ENCODE data around the gene TSPAN9. TPM values are rescaled to one million over a fixed set of nuclear protein-coding genes. Genes with fewer than 3 reads are reported as not detected.

The TSPAN9 gene
- total RNA-seq, 1 experiment from 2014 or later, result 35.5 TPM

DNA sequence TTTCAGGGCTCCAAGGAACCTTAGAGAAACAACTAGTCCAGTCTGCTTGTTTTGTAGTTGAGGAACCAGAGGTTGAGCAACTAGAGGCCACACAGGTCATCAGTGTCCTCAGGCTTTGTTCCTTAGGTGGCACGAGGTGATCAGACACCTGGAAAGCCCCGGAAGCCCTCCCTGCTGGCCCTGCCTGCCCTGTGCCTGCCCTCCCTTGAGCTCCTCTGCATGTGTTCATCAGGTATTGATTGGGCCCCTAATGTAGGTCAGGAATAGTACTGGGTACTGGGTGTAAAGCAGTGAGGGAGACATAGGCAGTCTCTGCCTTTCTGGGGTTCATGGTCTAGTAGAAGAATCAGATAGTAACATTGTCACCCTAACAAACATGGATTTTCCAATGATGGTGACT, 114.3 kb downstream of the TSPAN9 start:
- Histone ChIP-seq H3K9me3 (ENCODE audit: low read depth, low read length, poor library complexity, severe bottlenecking) (no peaks in the 10 kb centered on the region), H3K27me3 (replicated peaks; ENCODE audit: insufficient read depth, low read depth, low read length, poor library complexity) (no peaks in the 10 kb centered on the region), H3K27ac (ENCODE audit: low read depth, low read length, poor library complexity, severe bottlenecking) (no peak overlapping the region), H3K36me3 (ENCODE audit: insufficient read depth, low read length, poor library complexity, severe bottlenecking) (no peaks in the 10 kb centered on the region), H3K4me3 (ENCODE audit: low read depth, low read length, poor library complexity, severe bottlenecking) (no peak overlapping the region), H3K4me1 (ENCODE audit: insufficient read depth, low read length, poor library complexity, severe bottlenecking) (peaks cover 9% of the 10 kb centered on the region)
- TF ChIP-seq, protein P1, sequence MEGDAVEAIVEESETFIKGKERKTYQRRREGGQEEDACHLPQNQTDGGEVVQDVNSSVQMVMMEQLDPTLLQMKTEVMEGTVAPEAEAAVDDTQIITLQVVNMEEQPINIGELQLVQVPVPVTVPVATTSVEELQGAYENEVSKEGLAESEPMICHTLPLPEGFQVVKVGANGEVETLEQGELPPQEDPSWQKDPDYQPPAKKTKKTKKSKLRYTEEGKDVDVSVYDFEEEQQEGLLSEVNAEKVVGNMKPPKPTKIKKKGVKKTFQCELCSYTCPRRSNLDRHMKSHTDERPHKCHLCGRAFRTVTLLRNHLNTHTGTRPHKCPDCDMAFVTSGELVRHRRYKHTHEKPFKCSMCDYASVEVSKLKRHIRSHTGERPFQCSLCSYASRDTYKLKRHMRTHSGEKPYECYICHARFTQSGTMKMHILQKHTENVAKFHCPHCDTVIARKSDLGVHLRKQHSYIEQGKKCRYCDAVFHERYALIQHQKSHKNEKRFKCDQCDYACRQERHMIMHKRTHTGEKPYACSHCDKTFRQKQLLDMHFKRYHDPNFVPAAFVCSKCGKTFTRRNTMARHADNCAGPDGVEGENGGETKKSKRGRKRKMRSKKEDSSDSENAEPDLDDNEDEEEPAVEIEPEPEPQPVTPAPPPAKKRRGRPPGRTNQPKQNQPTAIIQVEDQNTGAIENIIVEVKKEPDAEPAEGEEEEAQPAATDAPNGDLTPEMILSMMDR (conservative IDR thresholded peaks at IDR 0.05; ENCODE audit: low read depth, low read length), result no peak
- no peak for TF ChIP-seq EZH2 (IDR thresholded peaks at IDR 0.05; ENCODE audit: borderline replicate concordance, low read depth, low read length, poor library complexity, severe bottlenecking)
- CTCF ChIA-PET, result no interaction called here
- POLR2A ChIA-PET (ENCODE audit: low non-redundant PET), result no interaction called here
- intact Hi-C loops (cut with micrococcal nuclease; ENCODE audit: unreplicated experiment), result no loop called here
- BruUV-seq (replicated peaks), result no TSS peak
- DNase-seq (ENCODE audit: low spot score), result no peak

DNA sequence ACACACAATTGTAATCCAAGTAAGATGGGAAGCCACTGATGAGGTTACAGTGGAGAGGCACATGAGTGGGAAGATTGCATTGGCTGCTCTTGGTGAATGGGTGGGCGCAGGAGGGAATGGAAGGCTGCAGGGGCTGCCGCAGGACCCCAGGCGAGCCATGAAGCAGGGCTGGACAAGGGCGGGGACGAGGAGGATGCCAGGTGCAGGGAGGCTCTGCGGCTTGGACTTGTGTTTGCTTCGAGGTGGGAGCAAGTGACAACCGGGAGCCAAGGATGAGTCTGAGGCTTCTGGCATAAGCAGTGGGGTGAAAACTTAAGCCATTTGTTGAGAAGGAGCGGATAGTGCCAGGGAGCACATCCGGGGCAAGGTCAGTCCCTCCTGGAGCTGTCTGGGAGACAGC, 115.0 kb downstream of the TSPAN9 start:
- H3K4me3 ChIP-seq (ENCODE audit: low read depth, low read length, poor library complexity, severe bottlenecking), result no peak overlapping the region
- ChIA-PET POLR2A (ENCODE audit: low non-redundant PET) (no interaction called here), CTCF (no interaction called here)
- H3K9me3 ChIP-seq (ENCODE audit: low read depth, low read length, poor library complexity, severe bottlenecking), result no peaks in the 10 kb centered on the region
- H3K4me1 ChIP-seq (ENCODE audit: insufficient read depth, low read length, poor library complexity, severe bottlenecking), result peaks cover 14% of the 10 kb centered on the region
- TF ChIP-seq, protein P1 (conservative IDR thresholded peaks at IDR 0.05; ENCODE audit: low read depth, low read length), result no peak
- no peak for TF ChIP-seq EZH2 (IDR thresholded peaks at IDR 0.05; ENCODE audit: borderline replicate concordance, low read depth, low read length, poor library complexity, severe bottlenecking)
- H3K27me3 ChIP-seq (replicated peaks; ENCODE audit: insufficient read depth, low read depth, low read length, poor library complexity), result no peaks in the 10 kb centered on the region
- intact Hi-C loops (cut with micrococcal nuclease; ENCODE audit: unreplicated experiment), result no loop called here
- H3K36me3 ChIP-seq (ENCODE audit: insufficient read depth, low read length, poor library complexity, severe bottlenecking), result no peaks in the 10 kb centered on the region
- H3K27ac ChIP-seq (ENCODE audit: low read depth, low read length, poor library complexity, severe bottlenecking), result no peak overlapping the region
- no peak for DNase-seq (ENCODE audit: low spot score)
- BruUV-seq (replicated peaks), result no TSS peak

DNA sequence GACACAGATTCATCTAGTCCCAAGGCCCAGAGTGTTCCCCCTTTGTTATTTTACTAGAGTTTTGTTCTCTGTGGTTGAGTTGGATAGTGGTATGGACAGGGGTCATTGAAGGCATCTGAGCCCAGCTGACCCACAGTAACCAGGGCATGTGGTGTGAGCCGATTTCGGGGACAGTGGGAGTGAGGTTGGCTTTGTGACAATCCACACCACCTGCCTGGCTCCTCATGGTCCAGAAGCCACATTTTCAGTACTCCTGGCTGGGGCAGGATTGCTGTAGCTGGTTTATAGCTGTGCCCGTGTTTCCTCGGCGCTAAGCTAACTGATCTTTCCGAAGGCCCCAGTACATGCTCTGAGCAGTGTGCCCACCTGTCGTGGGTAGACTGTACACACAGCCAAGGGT, 116.0 kb downstream of the TSPAN9 start:
- Histone ChIP-seq H3K27ac (ENCODE audit: low read depth, low read length, poor library complexity, severe bottlenecking) (no peak overlapping the region), H3K4me3 (ENCODE audit: low read depth, low read length, poor library complexity, severe bottlenecking) (no peak overlapping the region), H3K4me1 (ENCODE audit: insufficient read depth, low read length, poor library complexity, severe bottlenecking) (peaks cover 17% of the 10 kb centered on the region), H3K27me3 (replicated peaks; ENCODE audit: insufficient read depth, low read depth, low read length, poor library complexity) (no peaks in the 10 kb centered on the region), H3K36me3 (ENCODE audit: insufficient read depth, low read length, poor library complexity, severe bottlenecking) (no peaks in the 10 kb centered on the region), H3K9me3 (ENCODE audit: low read depth, low read length, poor library complexity, severe bottlenecking) (no peaks in the 10 kb centered on the region)
- POLR2A ChIA-PET (ENCODE audit: low non-redundant PET), result interaction anchor here (0.5 kb wide), 1 partner anchor 102 kb away, joined by 3 read pairs; no protein-coding TSS in a partner anchor
- TF ChIP-seq, protein P1 (conservative IDR thresholded peaks at IDR 0.05; ENCODE audit: low read depth, low read length), result no peak
- no peak for TF ChIP-seq EZH2 (IDR thresholded peaks at IDR 0.05; ENCODE audit: borderline replicate concordance, low read depth, low read length, poor library complexity, severe bottlenecking)
- BruUV-seq (replicated peaks), result no TSS peak
- no peak for DNase-seq (ENCODE audit: low spot score)
- intact Hi-C loops (cut with micrococcal nuclease; ENCODE audit: unreplicated experiment), result no loop called here
- CTCF ChIA-PET, result no interaction called here
